Testis (tissue), 3 donors: ENCODE data around the gene FBXO44. TPM values are rescaled to one million over a fixed set of nuclear protein-coding genes. Genes with fewer than 3 reads are reported as not detected.

ENCODE experiments used
- DNase-seq: peaks from one replicate; pipeline ENCODE4 v3.0.0-alpha.2; 2019
- H3K27ac ChIP-seq, 2 donors: fragments of 200-600 bp; sonication (generic); one replicate each; pipeline ENCODE4 v1.5.1; 2019
- H3K27me3 ChIP-seq: fragments of 200-600 bp; sonication (generic); one replicate; pipeline ENCODE4 v1.5.1; 2019
- H3K36me3 ChIP-seq: fragments of 200-600 bp; sonication (generic); one replicate; pipeline ENCODE4 v1.5.1; 2017; ENCODE audit warnings: low read depth; ENCODE audit errors: missing control alignments
- H3K4me1 ChIP-seq: fragments of 200-600 bp; sonication (generic); one replicate; pipeline ENCODE4 v1.5.1; 2019
- H3K4me3 ChIP-seq, 2 donors: fragments of 200-600 bp; sonication (generic); one replicate each; pipeline ENCODE4 v1.5.1; 2017 to 2019
- H3K9me3 ChIP-seq: fragments of 200-600 bp; sonication (generic); one replicate; pipeline ENCODE4 v1.5.1; 2017
- POLR2A ChIP-seq: fragments of 450-650 bp; IDR thresholded peaks from one replicate; pipeline ENCODE4 v1.6.1; 2017; ENCODE audit warnings: antibody characterized with exemption, mild to moderate bottlenecking, moderate library complexity
- WGBS, 2 donors: methylation state at CpG; one replicate each; pipeline ENCODE4 v1.1.5; 2018; 5-methylcytosine and 5-hydroxymethylcytosine counted together
- intact Hi-C: fragments of 100-400 bp; cut with DNase I; formaldehyde crosslinking; loops from one replicate; pipeline ENCODE4 v1.15.1; 2023; ENCODE audit warnings: low total_unique reads
- polyA plus RNA-seq: library from polyadenylated mRNA; stranded (reverse); fragments of 350-450 nt; fragmentation: Illumina TruSeq; extraction: RNeasy Lipid Tissue Mini Kit (QIAGEN cat#74804); gene quantifications from one replicate; pipeline ENCODE4 v1.2.3, GENCODE V29; 2014; ENCODE audit warnings: low read depth, low replicate concordance; ENCODE audit not compliant: insufficient read depth
- total RNA-seq, 2 donors: library from RNA; depleted of rRNA; stranded (reverse); fragments of >200 nt; gene quantifications; one replicate each; pipeline ENCODE4 v1.2.3, GENCODE V29; 2016
- TF ChIP-seq, protein P1 (sequence below), 3 experiments: fragments of 450-650 bp in 2 of 3; fragments of 200-600 bp in 1 of 3; sonication (generic) in 1 of 3; IDR thresholded peaks; one replicate each; pipeline ENCODE4 v1.5.1; 2016 to 2019; ENCODE audit warnings: antibody characterized with exemption in 3 of 3, mild to moderate bottlenecking in 2 of 3, moderate library complexity in 1 of 3

The FBXO44 gene
- total and polyA plus RNA-seq, 3 donors from 2014 or later, result 28.0 to 36.4 (median 31.3) TPM

DNA sequence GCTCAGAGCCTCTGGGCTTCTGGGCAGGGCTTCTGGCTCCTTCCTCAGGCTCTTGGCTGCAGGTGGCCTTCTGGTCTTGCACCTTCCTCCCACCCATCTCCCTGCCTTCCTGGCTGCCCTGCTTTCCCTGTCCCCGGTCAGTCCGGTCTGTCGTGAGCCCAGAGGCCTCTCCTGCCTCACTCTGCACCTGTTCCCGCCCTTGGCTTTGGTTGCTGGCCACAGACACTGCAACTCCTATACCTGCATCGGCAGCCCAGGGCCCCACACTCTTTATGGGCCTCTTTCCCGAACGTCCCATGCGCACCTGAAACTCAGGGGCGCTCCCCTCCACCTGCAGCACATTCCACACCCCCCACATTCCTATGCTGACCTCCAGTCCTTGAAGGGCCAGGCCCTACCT, 8.4 kb upstream of the FBXO44 start:
- TF ChIP-seq, protein P1, sequence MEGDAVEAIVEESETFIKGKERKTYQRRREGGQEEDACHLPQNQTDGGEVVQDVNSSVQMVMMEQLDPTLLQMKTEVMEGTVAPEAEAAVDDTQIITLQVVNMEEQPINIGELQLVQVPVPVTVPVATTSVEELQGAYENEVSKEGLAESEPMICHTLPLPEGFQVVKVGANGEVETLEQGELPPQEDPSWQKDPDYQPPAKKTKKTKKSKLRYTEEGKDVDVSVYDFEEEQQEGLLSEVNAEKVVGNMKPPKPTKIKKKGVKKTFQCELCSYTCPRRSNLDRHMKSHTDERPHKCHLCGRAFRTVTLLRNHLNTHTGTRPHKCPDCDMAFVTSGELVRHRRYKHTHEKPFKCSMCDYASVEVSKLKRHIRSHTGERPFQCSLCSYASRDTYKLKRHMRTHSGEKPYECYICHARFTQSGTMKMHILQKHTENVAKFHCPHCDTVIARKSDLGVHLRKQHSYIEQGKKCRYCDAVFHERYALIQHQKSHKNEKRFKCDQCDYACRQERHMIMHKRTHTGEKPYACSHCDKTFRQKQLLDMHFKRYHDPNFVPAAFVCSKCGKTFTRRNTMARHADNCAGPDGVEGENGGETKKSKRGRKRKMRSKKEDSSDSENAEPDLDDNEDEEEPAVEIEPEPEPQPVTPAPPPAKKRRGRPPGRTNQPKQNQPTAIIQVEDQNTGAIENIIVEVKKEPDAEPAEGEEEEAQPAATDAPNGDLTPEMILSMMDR (IDR thresholded peaks at IDR 0.05), result no peak
- no peak for TF ChIP-seq POLR2A
- Histone ChIP-seq H3K27ac (no peak overlapping the region), H3K36me3 (no peaks in the 10 kb centered on the region), H3K27me3 (no peaks in the 10 kb centered on the region), H3K9me3 (no peaks in the 10 kb centered on the region), H3K4me1 (peaks cover 32% of the 10 kb centered on the region), H3K4me3 (no peak overlapping the region)
- intact Hi-C loops, result loop anchor here (10.0 kb wide), 2 partner anchors 392 to 602 kb away; partner anchors contain the start of gene MASP2
- DNase-seq, result no peak
- WGBS, 2 donors, result 89 to 91% methylated on average over 9 of the region's 9 CpGs

GRCh38 chr1:11647333-11647732, 7.3 kb upstream of the FBXO44 start:
- intact Hi-C loops, result loop anchor here (10.0 kb wide), 2 partner anchors 393 to 603 kb away; partner anchors contain the start of gene MASP2
- H3K27me3 ChIP-seq, result no peaks in the 10 kb centered on the region
- no peak for DNase-seq
- peaks cover 32% of the 10 kb centered on the region for H3K4me1 ChIP-seq
- no peak overlapping the region for H3K27ac ChIP-seq
- WGBS, 2 donors, result 91 to 95% methylated on average over 6 to 7 of the region's 7 CpGs
- H3K36me3 ChIP-seq, result no peaks in the 10 kb centered on the region
- no peak overlapping the region for H3K4me3 ChIP-seq
- TF ChIP-seq, protein P1 (IDR thresholded peaks at IDR 0.05), result no peak
- TF ChIP-seq POLR2A, result no peak
- no peaks in the 10 kb centered on the region for H3K9me3 ChIP-seq

DNA sequence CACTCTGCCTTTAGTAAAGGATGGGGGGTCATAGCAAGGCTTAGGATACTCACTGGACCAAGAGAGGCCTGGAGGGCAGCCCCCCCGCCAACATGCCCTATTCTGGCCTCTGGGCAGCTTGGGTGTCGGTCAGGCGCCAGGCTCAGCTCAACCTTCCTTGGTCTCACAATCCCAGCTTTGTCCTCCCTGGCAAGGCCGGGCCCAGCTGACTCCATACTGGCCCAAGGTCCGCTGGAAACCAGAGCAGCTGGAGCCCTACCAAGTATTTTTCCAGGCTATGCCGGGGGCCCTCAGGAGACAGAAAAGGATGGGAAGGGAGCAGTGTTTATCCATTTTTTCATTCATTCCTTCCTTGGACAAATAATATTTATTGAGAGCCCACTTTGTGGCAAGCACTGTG, 6.6 kb upstream of the FBXO44 start:
- no peaks in the 10 kb centered on the region for H3K27me3 ChIP-seq

GRCh38 chr1:11648732-11649158, 5.9 kb upstream of the FBXO44 start:
- 18% methylated on average over 25 of the region's 30 CpGs; no CpG with 5 or more reads in 1 of the 2 donors for WGBS, 2 donors
- peak overlapping the region in 1 of 2 donors; percentile 5 for H3K4me3 ChIP-seq

More for the DNA sequence above, 6.6 kb upstream of the FBXO44 start:
- intact Hi-C loops, result loop anchor here (10.0 kb wide), 2 partner anchors 393 to 603 kb away; partner anchors contain the start of gene MASP2
- H3K4me3 ChIP-seq, result no peak overlapping the region
- H3K4me1 ChIP-seq, result peaks cover 32% of the 10 kb centered on the region
- no peak for TF ChIP-seq POLR2A
- TF ChIP-seq, protein P1 (IDR thresholded peaks at IDR 0.05), result no peak
- H3K36me3 ChIP-seq, result no peaks in the 10 kb centered on the region
- peak overlapping the region in 1 of 2 donors; percentile 17 for H3K27ac ChIP-seq
- WGBS, 2 donors, result 22 to 56% methylated on average over 3 to 6 of the region's 6 CpGs
- no peaks in the 10 kb centered on the region for H3K9me3 ChIP-seq
- peak; percentile 80 for DNase-seq

More at GRCh38 chr1:11648732-11649158, 5.9 kb upstream of the FBXO44 start:
- H3K27me3 ChIP-seq, result no peaks in the 10 kb centered on the region
- no peaks in the 10 kb centered on the region for H3K9me3 ChIP-seq
- H3K27ac ChIP-seq, result peak overlapping the region in 1 of 2 donors; percentile 17
- peaks cover 32% of the 10 kb centered on the region for H3K4me1 ChIP-seq
- DNase-seq, result peak; percentile 45
- intact Hi-C loops, result loop anchor here (10.0 kb wide), 2 partner anchors 394 to 604 kb away; partner anchors contain the start of gene MASP2
- no peaks in the 10 kb centered on the region for H3K36me3 ChIP-seq
- no peak for TF ChIP-seq POLR2A
- TF ChIP-seq, protein P1 (IDR thresholded peaks at IDR 0.05), result no peak
